ENCODE results near the gene SLIT3. TPM values are rescaled to one million over a fixed set of nuclear protein-coding genes. Genes with fewer than 3 reads are reported as not detected.

Gene SLIT3
- total and polyA plus RNA-seq, 10 of the 15 experiments (the other 5 are each of a cell fraction or from before 2014, with no cell fraction given), result 0.05 TPM; not detected in 9

DNA sequence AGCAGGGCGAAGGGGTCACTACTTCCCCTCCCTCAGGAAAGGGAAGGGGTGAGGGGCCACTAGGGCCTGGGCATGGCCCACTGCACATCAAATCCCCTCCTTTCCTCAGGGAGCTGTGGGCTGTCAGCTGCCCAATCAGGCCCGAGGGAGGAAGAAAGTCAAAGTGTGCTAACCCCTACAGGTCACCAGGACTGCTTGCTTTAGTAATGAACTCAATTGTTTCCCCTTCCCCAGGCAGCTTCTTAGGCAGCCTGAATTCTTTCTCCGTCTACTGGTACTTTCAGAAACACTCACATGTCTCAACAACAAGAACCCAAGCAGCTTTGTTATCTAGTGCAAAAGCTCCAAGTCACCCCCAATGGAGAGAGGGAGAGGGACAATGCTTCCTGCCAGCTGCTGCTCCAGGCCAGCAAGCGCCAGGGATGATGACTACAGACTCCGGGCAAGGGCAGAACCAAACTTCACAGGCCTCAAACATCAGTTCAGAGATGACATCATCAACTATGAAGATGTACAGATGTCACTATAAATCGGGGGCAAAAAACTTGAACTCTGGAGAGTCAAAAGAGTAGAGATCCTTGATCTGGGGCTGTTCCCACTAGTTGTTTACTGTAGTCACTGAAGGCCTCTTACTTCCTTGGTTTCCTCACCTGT is 100.7 kb downstream of the SLIT3 start:
- Histone ChIP-seq H3K9ac (ENCODE audit: control insufficient read depth, insufficient read depth, low read length) (no peak overlapping the region), H3K4me1 (ENCODE audit: control insufficient read depth, insufficient read depth, low read length) (no peaks in the 10 kb centered on the region), H4K20me1 (ENCODE audit: control insufficient read depth, insufficient read depth) (no peaks in the 10 kb centered on the region), H3K27ac (ENCODE audit: control insufficient read depth, insufficient read depth) (no peak overlapping the region), H3K79me2 (ENCODE audit: control insufficient read depth, insufficient read depth, low read length) (no peaks in the 10 kb centered on the region), H3K36me3 (ENCODE audit: control insufficient read depth in 2 of 2, insufficient read depth in 2 of 2, low read length in 1 of 2) (no peaks in the 10 kb centered on the region), H3K27me3 (replicated peaks in 1 of 2; ENCODE audit: control insufficient read depth in 2 of 2, insufficient read depth in 2 of 2, low read length in 1 of 2) (no peaks in the 10 kb centered on the region), H2AFZ (ENCODE audit: control insufficient read depth, low read depth, low read length) (no peak overlapping the region), H3K4me2 (ENCODE audit: control insufficient read depth, insufficient read depth) (no peak overlapping the region), H3K9me3 (replicated peaks; ENCODE audit: control insufficient read depth, insufficient read depth, low read length) (no peaks in the 10 kb centered on the region), H3K4me3 (no peak overlapping the region)
- ChIA-PET RAD21 (ENCODE audit: unreplicated experiment) (no interaction called here), POLR2A (interaction anchor here (0.5 kb wide), 1 partner anchor 133 kb away, joined by 3 read pairs; no protein-coding TSS in a partner anchor), SMC1A (ENCODE audit: uncharacterized antibody, unreplicated experiment) (interaction anchor here (0.7 to 1.7 kb wide), 2 partner anchors 9 to 49 kb away, joined by 3 to 5 read pairs; no protein-coding TSS in a partner anchor), CTCF (no interaction called here)
- FAIRE-seq (no peak), ATAC-seq (no peak), DNase-seq (ENCODE audit: low read depth, low spot score) (no peak)
- intact Hi-C loops (cut with micrococcal nuclease; ENCODE audit: unreplicated experiment) (no loop called here), in situ Hi-C loops (cut with MboI) (no loop called here)
- TF ChIP-seq POU2F2 (IDR thresholded peaks at IDR 0.05; ENCODE audit: borderline replicate concordance, low read depth, low read length) (no peak), EED (IDR thresholded peaks at IDR 0.05; ENCODE audit: low read depth) (no peak), HDAC6 (IDR thresholded peaks at IDR 0.05; ENCODE audit: unreplicated experiment) (no peak), ESRRA (IDR thresholded peaks at IDR 0.05; ENCODE audit: low read length) (no peak), FOS (IDR thresholded peaks at IDR 0.05; ENCODE audit: borderline replicate concordance, extremely low read depth, insufficient read length) (no peak)
- TF ChIP-seq, protein P1, sequence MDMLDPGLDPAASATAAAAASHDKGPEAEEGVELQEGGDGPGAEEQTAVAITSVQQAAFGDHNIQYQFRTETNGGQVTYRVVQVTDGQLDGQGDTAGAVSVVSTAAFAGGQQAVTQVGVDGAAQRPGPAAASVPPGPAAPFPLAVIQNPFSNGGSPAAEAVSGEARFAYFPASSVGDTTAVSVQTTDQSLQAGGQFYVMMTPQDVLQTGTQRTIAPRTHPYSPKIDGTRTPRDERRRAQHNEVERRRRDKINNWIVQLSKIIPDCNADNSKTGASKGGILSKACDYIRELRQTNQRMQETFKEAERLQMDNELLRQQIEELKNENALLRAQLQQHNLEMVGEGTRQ (IDR thresholded peaks at IDR 0.05; ENCODE audit: borderline replicate concordance, low read depth, low read length), result no peak
- TF ChIP-seq, protein P2, sequence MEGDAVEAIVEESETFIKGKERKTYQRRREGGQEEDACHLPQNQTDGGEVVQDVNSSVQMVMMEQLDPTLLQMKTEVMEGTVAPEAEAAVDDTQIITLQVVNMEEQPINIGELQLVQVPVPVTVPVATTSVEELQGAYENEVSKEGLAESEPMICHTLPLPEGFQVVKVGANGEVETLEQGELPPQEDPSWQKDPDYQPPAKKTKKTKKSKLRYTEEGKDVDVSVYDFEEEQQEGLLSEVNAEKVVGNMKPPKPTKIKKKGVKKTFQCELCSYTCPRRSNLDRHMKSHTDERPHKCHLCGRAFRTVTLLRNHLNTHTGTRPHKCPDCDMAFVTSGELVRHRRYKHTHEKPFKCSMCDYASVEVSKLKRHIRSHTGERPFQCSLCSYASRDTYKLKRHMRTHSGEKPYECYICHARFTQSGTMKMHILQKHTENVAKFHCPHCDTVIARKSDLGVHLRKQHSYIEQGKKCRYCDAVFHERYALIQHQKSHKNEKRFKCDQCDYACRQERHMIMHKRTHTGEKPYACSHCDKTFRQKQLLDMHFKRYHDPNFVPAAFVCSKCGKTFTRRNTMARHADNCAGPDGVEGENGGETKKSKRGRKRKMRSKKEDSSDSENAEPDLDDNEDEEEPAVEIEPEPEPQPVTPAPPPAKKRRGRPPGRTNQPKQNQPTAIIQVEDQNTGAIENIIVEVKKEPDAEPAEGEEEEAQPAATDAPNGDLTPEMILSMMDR (IDR thresholded peaks at IDR 0.05 in 2 of 3, conservative IDR thresholded peaks at IDR 0.05 in 1 of 3; ENCODE audit: control insufficient read depth in 2 of 3, extremely low read depth in 1 of 3, insufficient read depth in 1 of 3, low read depth in 3 of 3, low read length in 3 of 3), result no peak
- no TSS peak for BruUV-seq (replicated peaks)
- WGBS (ENCODE audit: insufficient coverage, insufficient replicate concordance, low lambda C conversion rate, missing lambda C conversion rate), result 1% methylated on average over 6 of the region's 6 CpGs
